Endothelial cell of umbilical vein (primary cell): ENCODE measurements around the gene NEDD4L. TPM values are rescaled to one million over a fixed set of nuclear protein-coding genes. Genes with fewer than 3 reads are reported as not detected.

Experiments used
- BruUV-seq: library from RNA; stranded (reverse); fragments of 400-500 nt; replicated peaks from 2 replicates; lab custom pipeline; 2021; lab: Mats Ljungman, UMichigan
- CTCF ChIA-PET: fragments of 300-600, 350-600 bp; sonication (Branson Sonifier 250); formaldehyde crosslinking; loops from one replicate; lab custom pipeline; 2021; ENCODE audit warnings: antibody characterized with exemption, inconsistent platforms; lab: Charles Lee
- POLR2A ChIA-PET: fragments of 300-600, 350-600 bp; sonication (Branson Sonifier 250); formaldehyde crosslinking; loops from one replicate; lab custom pipeline; 2021; ENCODE audit warnings: antibody characterized with exemption, inconsistent platforms; lab: Charles Lee
- DNase-seq: peaks from one replicate; pipeline ENCODE4 v3.0.0-alpha.2; 2011; ENCODE audit warnings: low read depth, low spot score
- FAIRE-seq: peaks from 2 replicates; lab custom pipeline; 2011; peaks lifted over from hg19 to GRCh38; lab: Jason Lieb, UNC
- H2AFZ ChIP-seq: 2 replicates; pipeline ENCODE4 v1.6.0; 2012; ENCODE audit warnings: low read depth, low read length, control low read depth, inconsistent platforms
- H3K27ac ChIP-seq: 2 replicates; pipeline ENCODE4 v1.5.1; 2011; ENCODE audit warnings: low read depth, mild to moderate bottlenecking, control low read depth, low read length, moderate library complexity; ENCODE audit not compliant: insufficient read depth
- H3K27me3 ChIP-seq, 2 experiments: 2 replicates each; pipeline versions ENCODE4 v1.6.0 to v1.6.1; 2011; ENCODE audit warnings: low read length in 2 of 2, mixed read lengths in 1 of 2; ENCODE audit not compliant: control insufficient read depth in 2 of 2, insufficient read depth in 2 of 2
- H3K36me3 ChIP-seq, 2 experiments: 2 replicates in 1 of 2; 3 replicates in 1 of 2; pipeline ENCODE4 v1.5.1; 2011; ENCODE audit warnings: low read length in 2 of 2, mild to moderate bottlenecking in 1 of 2, moderate library complexity in 1 of 2; ENCODE audit not compliant: control insufficient read depth in 2 of 2, insufficient read depth in 2 of 2; ENCODE audit errors: extremely low read depth in 1 of 2
- H3K4me1 ChIP-seq: 3 replicates; pipeline ENCODE4 v1.5.1; 2011; ENCODE audit warnings: mild to moderate bottlenecking, low read length; ENCODE audit not compliant: control insufficient read depth, insufficient read depth; ENCODE audit errors: extremely low read depth
- H3K4me2 ChIP-seq: 2 replicates; pipeline ENCODE4 v1.6.1; 2011; ENCODE audit warnings: low read length, control low read depth, mixed read lengths; ENCODE audit not compliant: insufficient read depth
- H3K4me3 ChIP-seq, 3 experiments: fragments of 200-600 bp in 1 of 3; sonication (generic), shearing (Covaris generic) in 1 of 3; replicated peaks in 1 of 3; 2 replicates each; pipeline ENCODE4 v1.5.1; 2011 to 2016; ENCODE audit warnings: control low read depth in 3 of 3, low read length in 3 of 3, mild to moderate bottlenecking in 2 of 3, inconsistent platforms in 1 of 3, low read depth in 1 of 3, moderate library complexity in 1 of 3; ENCODE audit not compliant: insufficient read depth in 1 of 3
- H3K79me2 ChIP-seq: 2 replicates; pipeline ENCODE4 v1.6.0; 2012; ENCODE audit warnings: low read length, inconsistent platforms; ENCODE audit not compliant: control insufficient read depth, insufficient read depth
- H3K9ac ChIP-seq: replicated peaks from 2 replicates; pipeline ENCODE3; 2011; ENCODE audit warnings: low read length, control low read depth; ENCODE audit not compliant: insufficient read depth; ENCODE audit errors: extremely low read depth
- H3K9me1 ChIP-seq: replicated peaks from 3 replicates; pipeline ENCODE4 v1.6.0; 2011; ENCODE audit warnings: mild to moderate bottlenecking, low read length; ENCODE audit not compliant: control insufficient read depth, insufficient read depth; ENCODE audit errors: extremely low read depth
- H3K9me3 ChIP-seq: replicated peaks from 2 replicates; pipeline ENCODE4 v1.5.1; 2012; ENCODE audit warnings: low read length, inconsistent platforms; ENCODE audit not compliant: control insufficient read depth, insufficient read depth
- H4K20me1 ChIP-seq: replicated peaks from 2 replicates; pipeline ENCODE3; 2011; ENCODE audit warnings: mild to moderate bottlenecking, low read length; ENCODE audit not compliant: control insufficient read depth, insufficient read depth; ENCODE audit errors: extremely low read depth
- CTCF ChIP-seq, 2 donors: IDR thresholded peaks; 1 replicate in 1 of 2; 2 replicates in 1 of 2; pipeline ENCODE4 v1.5.1; 2011; ENCODE audit warnings: low read length in 2 of 2, mild to moderate bottlenecking in 2 of 2, moderate library complexity in 2 of 2, control low read depth in 1 of 2, inconsistent platforms in 1 of 2, low read depth in 1 of 2; ENCODE audit not compliant: insufficient read depth in 1 of 2; ENCODE audit errors: extremely low read depth in 1 of 2
- EZH2 ChIP-seq: IDR thresholded peaks from 2 replicates; pipeline ENCODE4 v1.6.1; 2012; ENCODE audit warnings: borderline replicate concordance, low read depth, mild to moderate bottlenecking, moderate library complexity, low read length, inconsistent platforms; ENCODE audit not compliant: severe bottlenecking
- FOS ChIP-seq: IDR thresholded peaks from 2 replicates; pipeline ENCODE4 v1.6.1; 2011; ENCODE audit warnings: mild to moderate bottlenecking, low read length, moderate library complexity, borderline replicate concordance; ENCODE audit not compliant: insufficient read depth
- GATA2 ChIP-seq: IDR thresholded peaks from 2 replicates; pipeline ENCODE4 v1.7.0; 2011; ENCODE audit warnings: low read depth, mild to moderate bottlenecking, moderate library complexity, mixed read lengths, low read length; ENCODE audit not compliant: insufficient read length, insufficient read depth
- JUN ChIP-seq: IDR thresholded peaks from 2 replicates; pipeline ENCODE4 v1.6.1; 2011; ENCODE audit warnings: borderline replicate concordance, low read depth; ENCODE audit not compliant: insufficient read length, insufficient read depth
- MAX ChIP-seq: IDR thresholded peaks from 2 replicates; pipeline ENCODE4 v1.6.1; 2011; ENCODE audit not compliant: insufficient read depth, insufficient read length
- MYC ChIP-seq: IDR thresholded peaks from one replicate; pipeline ENCODE4 v1.6.1; 2011; ENCODE audit warnings: mild to moderate bottlenecking, low read depth, low read length
- POLR2A ChIP-seq: IDR thresholded peaks from 2 replicates; pipeline ENCODE4 v1.6.1; 2012; ENCODE audit warnings: low read depth, mild to moderate bottlenecking, control low read depth, low read length
- POLR2AphosphoS5 ChIP-seq: IDR thresholded peaks from 2 replicates; pipeline ENCODE4 v1.6.1; 2012; ENCODE audit warnings: low read depth, mild to moderate bottlenecking, control low read depth, low read length, moderate library complexity; ENCODE audit not compliant: insufficient read depth
- dilution Hi-C: fragments of 300-500 bp; cut with MboI; formaldehyde crosslinking; loops from one replicate; pipeline ENCODE4 v1.15.0; 2019; ENCODE audit warnings: low sequenced_read_pairs; ENCODE audit not compliant: extremely low pct_ligation_motif_present
- intact Hi-C: fragments of 100-400 bp; cut with micrococcal nuclease; formaldehyde crosslinking; loops from one replicate; pipeline ENCODE4 v1.10.0; 2022
- polyA plus RNA-seq, 4 experiments: library from polyadenylated mRNA; depleted of rRNA in 3 of 4; stranded (reverse) in 3 of 4; unstranded in 1 of 4; fragments of >200 nt; gene quantifications; 2 replicates each; pipeline versions ENCODE4 v1.2.1 to v1.2.3, GENCODE V29; 2011 to 2012; ENCODE audit warnings: missing spikeins in 1 of 4
- total RNA-seq: library from RNA; stranded (reverse); gene quantifications from 2 replicates; pipeline ENCODE4 v1.2.3, GENCODE V29; 2021

NEDD4L gene
- total and polyA plus RNA-seq, 2 donors (not counting 3 experiments of a cell fraction or from before 2014, with no cell fraction given) = 20.5 to 78.9 TPM

- no peaks in the 10 kb centered on the region for H3K9me3 ChIP-seq
- intact Hi-C loops = loop anchor here (1.0 to 10.0 kb wide), 6 partner anchors 40 to 628 kb away; no protein-coding TSS in a partner anchor
Measured at GRCh38 chr18:58136879-58137278, 92.9 kb downstream of the NEDD4L start.

More at GRCh38 chr18:58136879-58137278, 92.9 kb downstream of the NEDD4L start:
- ChIA-PET CTCF (interaction anchor here (1.0 to 3.4 kb wide), 9 partner anchors 11 to 360 kb away, joined by 3 to 28 read pairs (median 4); partner anchors contain the start of gene NEDD4L), POLR2A (interaction anchor here (0.6 kb wide), 1 partner anchor 520 kb away, joined by 6 read pairs; no protein-coding TSS in a partner anchor)
- Histone ChIP-seq H3K79me2 (no peaks in the 10 kb centered on the region), H3K4me3 (no peak overlapping the region), H3K36me3 (no peaks in the 10 kb centered on the region), H3K4me2 (no peak overlapping the region), H3K9ac (no peak overlapping the region), H3K4me1 (peaks cover 2% of the 10 kb centered on the region), H3K27me3 (no peaks in the 10 kb centered on the region), H4K20me1 (no peaks in the 10 kb centered on the region), H3K27ac (no peak overlapping the region), H3K9me1 (no peaks in the 10 kb centered on the region), H2AFZ (no peak overlapping the region)
- dilution Hi-C loops = no loop called here
- DNase-seq (no peak), FAIRE-seq (peak; percentile 8)
- BruUV-seq = no TSS peak
- TF ChIP-seq CTCF (IDR thresholded peaks at IDR 0.05; ENCODE audit: extremely low read depth in 1 of 2, insufficient read depth in 1 of 2, low read depth in 1 of 2, low read length in 2 of 2) (no peak), FOS (no peak), JUN (no peak), EZH2 (no peak), POLR2AphosphoS5 (no peak), POLR2A (no peak), MYC (no peak), MAX (no peak), GATA2 (no peak)
